ENCODE measurements around the gene WNT10A. TPM values are rescaled to one million over a fixed set of nuclear protein-coding genes. Genes with fewer than 3 reads are reported as not detected.

WNT10A gene
- total and polyA plus RNA-seq, 2 donors, result 1.1 to 1.5 TPM

GRCh38 chr2:218859988-218860831, 20.4 kb upstream of the WNT10A start:
- Histone ChIP-seq H3K9me3 (ENCODE audit: control insufficient read depth in 2 of 2, insufficient read depth in 1 of 2, low read length in 1 of 2) (peaks cover 0 to 9% of the 10 kb centered on the region in 2 donors), H3K36me3 (ENCODE audit: control insufficient read depth in 2 of 2, insufficient read depth in 2 of 2, low read length in 1 of 2) (no peaks in the 10 kb centered on the region), H3K27ac (ENCODE audit: low read depth in 1 of 2, low read length in 1 of 2) (no peak overlapping the region), H3K27me3 (ENCODE audit: control insufficient read depth in 2 of 2, insufficient read depth in 1 of 2, low read length in 1 of 2) (peaks cover 52 to 96% of the 10 kb centered on the region in 2 donors), H3K4me1 (ENCODE audit: control insufficient read depth in 2 of 2, insufficient read depth in 2 of 2, low read length in 2 of 2) (peaks cover 2 to 14% of the 10 kb centered on the region in 2 donors), H3K4me3 (ENCODE audit: low read length in 2 of 2) (peak overlapping the region in 1 of 2 donors; percentile 21)
- 7% methylated on average over 47 of the region's 47 CpGs for WGBS
- no peak for DNase-seq (ENCODE audit: low read depth in 6 of 9, low spot score in 9 of 9)

- H3K36me3 ChIP-seq (ENCODE audit: control insufficient read depth in 2 of 2, insufficient read depth in 2 of 2, low read length in 1 of 2), result no peaks in the 10 kb centered on the region
- 3% methylated on average over 21 of the region's 21 CpGs for WGBS
- peaks cover 2 to 14% of the 10 kb centered on the region in 2 donors for H3K4me1 ChIP-seq (ENCODE audit: control insufficient read depth in 2 of 2, insufficient read depth in 2 of 2, low read length in 2 of 2)
- no peak overlapping the region for H3K4me3 ChIP-seq (ENCODE audit: low read length in 2 of 2)
- H3K27ac ChIP-seq (ENCODE audit: low read depth in 1 of 2, low read length in 1 of 2), result no peak overlapping the region
- DNase-seq (ENCODE audit: low read depth in 6 of 9, low spot score in 9 of 9), result peak in 6 of 9 donors; percentile 24 to 72 (median 42)
- H3K27me3 ChIP-seq (ENCODE audit: control insufficient read depth in 2 of 2, insufficient read depth in 1 of 2, low read length in 1 of 2), result peaks cover 50 to 94% of the 10 kb centered on the region in 2 donors
- peaks cover 0 to 9% of the 10 kb centered on the region in 2 donors for H3K9me3 ChIP-seq (ENCODE audit: control insufficient read depth in 2 of 2, insufficient read depth in 1 of 2, low read length in 1 of 2)
These were observed 19.7 kb upstream of the WNT10A start for GRCh38 chr2:218860950-218861381.

GRCh38 chr2:218861645-218862318, 18.9 kb upstream of the WNT10A start:
- Histone ChIP-seq H3K27me3 (ENCODE audit: control insufficient read depth in 2 of 2, insufficient read depth in 1 of 2, low read length in 1 of 2) (peaks cover 50 to 94% of the 10 kb centered on the region in 2 donors), H3K4me3 (ENCODE audit: low read length in 2 of 2) (no peak overlapping the region), H3K27ac (ENCODE audit: low read depth in 1 of 2, low read length in 1 of 2) (no peak overlapping the region), H3K4me1 (ENCODE audit: control insufficient read depth in 2 of 2, insufficient read depth in 2 of 2, low read length in 2 of 2) (peaks cover 2 to 9% of the 10 kb centered on the region in 2 donors), H3K36me3 (ENCODE audit: control insufficient read depth in 2 of 2, insufficient read depth in 2 of 2, low read length in 1 of 2) (no peaks in the 10 kb centered on the region), H3K9me3 (ENCODE audit: control insufficient read depth in 2 of 2, insufficient read depth in 1 of 2, low read length in 1 of 2) (peaks cover 0 to 9% of the 10 kb centered on the region in 2 donors)
- DNase-seq (ENCODE audit: low read depth in 6 of 9, low spot score in 9 of 9), result no peak
- 65% methylated on average over 7 of the region's 7 CpGs for WGBS

- WGBS, result 89% methylated on average over 3 of the region's 3 CpGs
- H3K27ac ChIP-seq (ENCODE audit: low read depth in 1 of 2, low read length in 1 of 2), result no peak overlapping the region
- no peak overlapping the region for H3K4me3 ChIP-seq (ENCODE audit: low read length in 2 of 2)
- H3K27me3 ChIP-seq (ENCODE audit: control insufficient read depth in 2 of 2, insufficient read depth in 1 of 2, low read length in 1 of 2), result peaks cover 38 to 94% of the 10 kb centered on the region in 2 donors
- peaks cover 2 to 9% of the 10 kb centered on the region in 2 donors for H3K4me1 ChIP-seq (ENCODE audit: control insufficient read depth in 2 of 2, insufficient read depth in 2 of 2, low read length in 2 of 2)
- no peaks in the 10 kb centered on the region for H3K36me3 ChIP-seq (ENCODE audit: control insufficient read depth in 2 of 2, insufficient read depth in 2 of 2, low read length in 1 of 2)
- DNase-seq (ENCODE audit: low read depth in 6 of 9, low spot score in 9 of 9), result no peak
- peaks cover 0 to 9% of the 10 kb centered on the region in 2 donors for H3K9me3 ChIP-seq (ENCODE audit: control insufficient read depth in 2 of 2, insufficient read depth in 1 of 2, low read length in 1 of 2)
These were observed 17.6 kb upstream of the WNT10A start for GRCh38 chr2:218863021-218863520.

- H3K36me3 ChIP-seq (ENCODE audit: control insufficient read depth in 2 of 2, insufficient read depth in 2 of 2, low read length in 1 of 2), result no peaks in the 10 kb centered on the region
- no peak overlapping the region for H3K27ac ChIP-seq (ENCODE audit: low read depth in 1 of 2, low read length in 1 of 2)
- 93% methylated on average over 4 of the region's 4 CpGs for WGBS
- peaks cover 0 to 3% of the 10 kb centered on the region in 2 donors for H3K9me3 ChIP-seq (ENCODE audit: control insufficient read depth in 2 of 2, insufficient read depth in 1 of 2, low read length in 1 of 2)
- H3K4me3 ChIP-seq (ENCODE audit: low read length in 2 of 2), result no peak overlapping the region
- H3K4me1 ChIP-seq (ENCODE audit: control insufficient read depth in 2 of 2, insufficient read depth in 2 of 2, low read length in 2 of 2), result peaks cover 0 to 5% of the 10 kb centered on the region in 2 donors
- H3K27me3 ChIP-seq (ENCODE audit: control insufficient read depth in 2 of 2, insufficient read depth in 1 of 2, low read length in 1 of 2), result peaks cover 26 to 93% of the 10 kb centered on the region in 2 donors
- DNase-seq (ENCODE audit: low read depth in 6 of 9, low spot score in 9 of 9), result no peak
These were observed 15.3 kb upstream of the WNT10A start for GRCh38 chr2:218865396-218865795.

GRCh38 chr2:218865999-218866398, 14.7 kb upstream of the WNT10A start:
- no peak overlapping the region for H3K27ac ChIP-seq (ENCODE audit: low read depth in 1 of 2, low read length in 1 of 2)
- 67% methylated on average over 6 of the region's 6 CpGs for WGBS
- peaks cover 26 to 93% of the 10 kb centered on the region in 2 donors for H3K27me3 ChIP-seq (ENCODE audit: control insufficient read depth in 2 of 2, insufficient read depth in 1 of 2, low read length in 1 of 2)
- H3K4me3 ChIP-seq (ENCODE audit: low read length in 2 of 2), result no peak overlapping the region
- no peaks in the 10 kb centered on the region for H3K9me3 ChIP-seq (ENCODE audit: control insufficient read depth in 2 of 2, insufficient read depth in 1 of 2, low read length in 1 of 2)
- DNase-seq (ENCODE audit: low read depth in 6 of 9, low spot score in 9 of 9), result no peak
- peaks cover 0 to 3% of the 10 kb centered on the region in 2 donors for H3K4me1 ChIP-seq (ENCODE audit: control insufficient read depth in 2 of 2, insufficient read depth in 2 of 2, low read length in 2 of 2)
- no peaks in the 10 kb centered on the region for H3K36me3 ChIP-seq (ENCODE audit: control insufficient read depth in 2 of 2, insufficient read depth in 2 of 2, low read length in 1 of 2)

- Histone ChIP-seq H3K27ac (ENCODE audit: low read depth in 1 of 2, low read length in 1 of 2) (no peak overlapping the region), H3K36me3 (ENCODE audit: control insufficient read depth in 2 of 2, insufficient read depth in 2 of 2, low read length in 1 of 2) (no peaks in the 10 kb centered on the region), H3K4me3 (ENCODE audit: low read length in 2 of 2) (no peak overlapping the region), H3K9me3 (ENCODE audit: control insufficient read depth in 2 of 2, insufficient read depth in 1 of 2, low read length in 1 of 2) (no peaks in the 10 kb centered on the region), H3K27me3 (ENCODE audit: control insufficient read depth in 2 of 2, insufficient read depth in 1 of 2, low read length in 1 of 2) (peaks cover 39 to 95% of the 10 kb centered on the region in 2 donors), H3K4me1 (ENCODE audit: control insufficient read depth in 2 of 2, insufficient read depth in 2 of 2, low read length in 2 of 2) (peaks cover 0 to 2% of the 10 kb centered on the region in 2 donors)
- 80% methylated on average over 6 of the region's 6 CpGs for WGBS
- no peak for DNase-seq (ENCODE audit: low read depth in 6 of 9, low spot score in 9 of 9)
These were observed 12.8 kb upstream of the WNT10A start for GRCh38 chr2:218867900-218868299.

- Histone ChIP-seq H3K4me3 (ENCODE audit: low read length in 2 of 2) (no peak overlapping the region), H3K27ac (ENCODE audit: low read depth in 1 of 2, low read length in 1 of 2) (no peak overlapping the region), H3K27me3 (ENCODE audit: control insufficient read depth in 2 of 2, insufficient read depth in 1 of 2, low read length in 1 of 2) (peaks cover 50 to 96% of the 10 kb centered on the region in 2 donors), H3K9me3 (ENCODE audit: control insufficient read depth in 2 of 2, insufficient read depth in 1 of 2, low read length in 1 of 2) (no peaks in the 10 kb centered on the region), H3K4me1 (ENCODE audit: control insufficient read depth in 2 of 2, insufficient read depth in 2 of 2, low read length in 2 of 2) (peaks cover 0 to 5% of the 10 kb centered on the region in 2 donors), H3K36me3 (ENCODE audit: control insufficient read depth in 2 of 2, insufficient read depth in 2 of 2, low read length in 1 of 2) (no peaks in the 10 kb centered on the region)
- WGBS, result 92% methylated on average over 9 of the region's 9 CpGs
- no peak for DNase-seq (ENCODE audit: low read depth in 6 of 9, low spot score in 9 of 9)
These were observed 11.6 kb upstream of the WNT10A start for GRCh38 chr2:218869064-218869463.

GRCh38 chr2:218870984-218871344, 9.7 kb upstream of the WNT10A start:
- Histone ChIP-seq H3K27ac (ENCODE audit: low read depth in 1 of 2, low read length in 1 of 2) (no peak overlapping the region), H3K9me3 (ENCODE audit: control insufficient read depth in 2 of 2, insufficient read depth in 1 of 2, low read length in 1 of 2) (no peaks in the 10 kb centered on the region), H3K4me1 (ENCODE audit: control insufficient read depth in 2 of 2, insufficient read depth in 2 of 2, low read length in 2 of 2) (peaks cover 0 to 5% of the 10 kb centered on the region in 2 donors), H3K4me3 (ENCODE audit: low read length in 2 of 2) (no peak overlapping the region), H3K27me3 (ENCODE audit: control insufficient read depth in 2 of 2, insufficient read depth in 1 of 2, low read length in 1 of 2) (peaks cover 63 to 97% of the 10 kb centered on the region in 2 donors), H3K36me3 (ENCODE audit: control insufficient read depth in 2 of 2, insufficient read depth in 2 of 2, low read length in 1 of 2) (no peaks in the 10 kb centered on the region)
- DNase-seq (ENCODE audit: low read depth in 6 of 9, low spot score in 9 of 9), result no peak
- WGBS, result 3% methylated on average over 18 of the region's 18 CpGs

All from thymus (tissue), 11 donors.